ENCODE results near the gene TAS2R5.

DNA sequence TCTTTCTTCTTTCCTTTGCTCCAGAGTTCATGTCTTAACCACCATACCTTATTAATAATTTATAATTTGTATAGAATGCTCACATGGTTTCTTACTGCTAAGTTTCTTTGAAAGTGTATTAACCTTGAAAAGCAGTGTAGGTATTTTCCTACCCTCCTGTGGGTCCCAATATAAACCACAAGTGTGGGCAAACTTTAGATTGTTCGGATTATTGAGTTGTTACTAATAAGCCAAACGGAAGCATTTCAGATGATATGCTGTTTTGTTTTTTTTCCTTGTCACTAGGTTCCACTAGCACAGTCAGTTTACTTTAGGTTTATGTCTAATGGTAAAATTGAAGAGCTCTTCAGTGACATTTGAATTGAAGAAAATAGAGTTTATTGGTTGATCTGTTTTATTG, 41.6 kb upstream of the TAS2R5 start:
- TF ChIP-seq, protein P1, sequence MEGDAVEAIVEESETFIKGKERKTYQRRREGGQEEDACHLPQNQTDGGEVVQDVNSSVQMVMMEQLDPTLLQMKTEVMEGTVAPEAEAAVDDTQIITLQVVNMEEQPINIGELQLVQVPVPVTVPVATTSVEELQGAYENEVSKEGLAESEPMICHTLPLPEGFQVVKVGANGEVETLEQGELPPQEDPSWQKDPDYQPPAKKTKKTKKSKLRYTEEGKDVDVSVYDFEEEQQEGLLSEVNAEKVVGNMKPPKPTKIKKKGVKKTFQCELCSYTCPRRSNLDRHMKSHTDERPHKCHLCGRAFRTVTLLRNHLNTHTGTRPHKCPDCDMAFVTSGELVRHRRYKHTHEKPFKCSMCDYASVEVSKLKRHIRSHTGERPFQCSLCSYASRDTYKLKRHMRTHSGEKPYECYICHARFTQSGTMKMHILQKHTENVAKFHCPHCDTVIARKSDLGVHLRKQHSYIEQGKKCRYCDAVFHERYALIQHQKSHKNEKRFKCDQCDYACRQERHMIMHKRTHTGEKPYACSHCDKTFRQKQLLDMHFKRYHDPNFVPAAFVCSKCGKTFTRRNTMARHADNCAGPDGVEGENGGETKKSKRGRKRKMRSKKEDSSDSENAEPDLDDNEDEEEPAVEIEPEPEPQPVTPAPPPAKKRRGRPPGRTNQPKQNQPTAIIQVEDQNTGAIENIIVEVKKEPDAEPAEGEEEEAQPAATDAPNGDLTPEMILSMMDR (IDR thresholded peaks at IDR 0.05; ENCODE audit: low read depth, low read length): no peak
- no peak for TF ChIP-seq POLR2A (IDR thresholded peaks at IDR 0.05; ENCODE audit: extremely low read depth, insufficient read length)
